ENCODE data around the gene CEP83. TPM values are rescaled to one million over a fixed set of nuclear protein-coding genes. Genes with fewer than 3 reads are reported as not detected.

CEP83 gene
- total and polyA plus RNA-seq, 5 experiments from 2014 or later, result 5.7 to 17.4 (median 6.6) TPM

GRCh38 chr12:94267921-94268471 is 191.7 kb downstream of the CEP83 start:
- Mint-ChIP-seq H3K36me3 (peaks cover 3 to 39% (median 28%) of the 10 kb centered on the region in 3 donors), H3K9me3 (no peaks in the 10 kb centered on the region), H3K27me3 (no peaks in the 10 kb centered on the region), H3K4me3 (peak overlapping the region in 1 of 10 donors; percentile 38), H3K27ac (peak overlapping the region in 3 of 10 donors; percentile 68 to 83 (median 74)), H3K4me1 (peaks cover 15 to 69% (median 51%) of the 10 kb centered on the region in 4 donors)
- DNase-seq (no peak), ATAC-seq (no peak)
- POLR2A ChIA-PET, result no interaction called here

- no peak overlapping the region for H3K4me3 Mint-ChIP-seq
- peak overlapping the region in 3 of 10 donors; percentile 23 to 60 (median 41) for H3K27ac Mint-ChIP-seq
- ATAC-seq (no peak), DNase-seq (no peak)
- no peaks in the 10 kb centered on the region for H3K27me3 Mint-ChIP-seq
- H3K9me3 Mint-ChIP-seq, result no peaks in the 10 kb centered on the region
- POLR2A ChIA-PET, result no interaction called here
- H3K36me3 Mint-ChIP-seq, result peaks cover 3 to 39% (median 25%) of the 10 kb centered on the region in 3 donors
- peaks cover 17 to 74% (median 56%) of the 10 kb centered on the region in 4 donors for H3K4me1 Mint-ChIP-seq
Observed at GRCh38 chr12:94267537-94267872, 192.2 kb downstream of the CEP83 start.

- H3K36me3 Mint-ChIP-seq, result peaks cover 3 to 36% (median 23%) of the 10 kb centered on the region in 3 donors
- peaks cover 17 to 78% (median 57%) of the 10 kb centered on the region in 4 donors for H3K4me1 Mint-ChIP-seq
- H3K4me3 Mint-ChIP-seq, result peak overlapping the region in 2 of 10 donors; percentile 21 to 45
- ATAC-seq (no peak), DNase-seq (no peak)
- no peaks in the 10 kb centered on the region for H3K27me3 Mint-ChIP-seq
- H3K27ac Mint-ChIP-seq, result peak overlapping the region in 6 of 10 donors; percentile 2 to 67 (median 14)
- POLR2A ChIA-PET, result interaction anchor here (0.7 kb wide), 1 partner anchor 21 kb away, joined by 3 read pairs; no protein-coding TSS in a partner anchor
- no peaks in the 10 kb centered on the region for H3K9me3 Mint-ChIP-seq
Observed at GRCh38 chr12:94266796-94267536, 192.7 kb downstream of the CEP83 start.

- POLR2A ChIA-PET, result interaction anchor here (0.7 kb wide), 1 partner anchor 22 kb away, joined by 3 read pairs; no protein-coding TSS in a partner anchor
- Mint-ChIP-seq H3K27ac (peak overlapping the region in 3 of 10 donors; percentile 2 to 52 (median 5)), H3K9me3 (no peaks in the 10 kb centered on the region), H3K27me3 (no peaks in the 10 kb centered on the region), H3K4me3 (peak overlapping the region in 2 of 10 donors; percentile 12 to 20), H3K4me1 (peaks cover 14 to 80% (median 54%) of the 10 kb centered on the region in 4 donors), H3K36me3 (peaks cover 0 to 32% (median 19%) of the 10 kb centered on the region in 3 donors)
- DNase-seq (no peak), ATAC-seq (no peak)
Observed at GRCh38 chr12:94265966-94266745, 193.5 kb downstream of the CEP83 start.

- POLR2A ChIA-PET, result no interaction called here
- H3K9me3 Mint-ChIP-seq, result no peaks in the 10 kb centered on the region
- H3K27ac Mint-ChIP-seq, result peak overlapping the region in 2 of 10 donors; percentile 2 to 52
- peaks cover 0 to 32% (median 19%) of the 10 kb centered on the region in 3 donors for H3K36me3 Mint-ChIP-seq
- DNase-seq, result no peak
- H3K4me3 Mint-ChIP-seq, result no peak overlapping the region
- H3K27me3 Mint-ChIP-seq, result no peaks in the 10 kb centered on the region
- H3K4me1 Mint-ChIP-seq, result peaks cover 14 to 78% (median 53%) of the 10 kb centered on the region in 4 donors
- no peak for ATAC-seq
Observed at GRCh38 chr12:94265539-94265938, 194.1 kb downstream of the CEP83 start.

- Mint-ChIP-seq H3K36me3 (peaks cover 0 to 34% (median 19%) of the 10 kb centered on the region in 3 donors), H3K27me3 (no peaks in the 10 kb centered on the region), H3K4me3 (peak overlapping the region in 3 of 10 donors; percentile 4 to 50 (median 13)), H3K9me3 (no peaks in the 10 kb centered on the region), H3K27ac (peak overlapping the region in 5 of 10 donors; percentile 44 to 100 (median 58)), H3K4me1 (peaks cover 14 to 73% (median 53%) of the 10 kb centered on the region in 4 donors)
- POLR2A ChIA-PET, result no interaction called here
- ATAC-seq (no peak), DNase-seq (no peak)
Observed at GRCh38 chr12:94264736-94265485, 194.8 kb downstream of the CEP83 start.

GRCh38 chr12:94263905-94264561 is 195.6 kb downstream of the CEP83 start:
- no peak for ATAC-seq
- no peaks in the 10 kb centered on the region for H3K9me3 Mint-ChIP-seq
- H3K27me3 Mint-ChIP-seq, result no peaks in the 10 kb centered on the region
- POLR2A ChIA-PET, result interaction anchor here (0.6 to 2.6 kb wide), 4 partner anchors 10 to 233 kb away, joined by 3 to 32 read pairs (median 4); partner anchors contain the start of gene PLXNC1
- no peak for DNase-seq
- peak overlapping the region; percentile 63 to 100 (median 99) for H3K27ac Mint-ChIP-seq
- peak overlapping the region; percentile 94 to 99 (median 98) for H3K4me3 Mint-ChIP-seq
- H3K36me3 Mint-ChIP-seq, result peaks cover 0 to 34% (median 19%) of the 10 kb centered on the region in 3 donors
- H3K4me1 Mint-ChIP-seq, result peaks cover 14 to 68% (median 50%) of the 10 kb centered on the region in 4 donors

GRCh38 chr12:94263011-94263811 is 196.5 kb downstream of the CEP83 start:
- ATAC-seq, result peak; percentile 61 to 76
- Mint-ChIP-seq H3K4me3 (peak overlapping the region; percentile 94 to 99 (median 98)), H3K27me3 (no peaks in the 10 kb centered on the region), H3K36me3 (peaks cover 0 to 30% (median 17%) of the 10 kb centered on the region in 3 donors), H3K27ac (peak overlapping the region; percentile 98 to 100 (median 99)), H3K9me3 (no peaks in the 10 kb centered on the region), H3K4me1 (peaks cover 13 to 64% (median 47%) of the 10 kb centered on the region in 4 donors)
- POLR2A ChIA-PET, result interaction anchor here (0.6 to 2.6 kb wide), 14 partner anchors 9 to 1211 kb away, joined by 3 to 32 read pairs (median 4); partner anchors contain the start of genes CEP83, METAP2 and PLXNC1
- DNase-seq, result peak in 9 of 10 donors; percentile 21 to 73 (median 54)

- no peaks in the 10 kb centered on the region for H3K9me3 Mint-ChIP-seq
- peak overlapping the region; percentile 94 to 99 (median 98) for H3K4me3 Mint-ChIP-seq
- DNase-seq, result peak; percentile 44 to 88 (median 74)
- ATAC-seq, result peak; percentile 90 to 93
- POLR2A ChIA-PET, result interaction anchor here (0.6 to 2.6 kb wide), 13 partner anchors 11 to 1211 kb away, joined by 3 to 32 read pairs (median 4); partner anchors contain the start of genes CEP83, METAP2 and PLXNC1
- H3K36me3 Mint-ChIP-seq, result peaks cover 0 to 27% (median 14%) of the 10 kb centered on the region in 3 donors
- H3K27me3 Mint-ChIP-seq, result no peaks in the 10 kb centered on the region
- H3K4me1 Mint-ChIP-seq, result peaks cover 12 to 56% (median 42%) of the 10 kb centered on the region in 4 donors
- peak overlapping the region; percentile 98 to 100 (median 99) for H3K27ac Mint-ChIP-seq
Observed at GRCh38 chr12:94262228-94263010, 197.2 kb downstream of the CEP83 start.

GRCh38 chr12:94261786-94262185 is 197.9 kb downstream of the CEP83 start:
- Mint-ChIP-seq H3K36me3 (peaks cover 0 to 22% (median 12%) of the 10 kb centered on the region in 3 donors), H3K9me3 (no peaks in the 10 kb centered on the region), H3K4me3 (peak overlapping the region; percentile 94 to 99 (median 98)), H3K4me1 (peaks cover 9 to 50% (median 37%) of the 10 kb centered on the region in 4 donors), H3K27me3 (no peaks in the 10 kb centered on the region), H3K27ac (peak overlapping the region; percentile 98 to 100 (median 99))
- ATAC-seq, result no peak
- no peak for DNase-seq
- POLR2A ChIA-PET, result interaction anchor here (0.9 to 2.6 kb wide), 8 partner anchors 11 to 113 kb away, joined by 3 to 32 read pairs (median 3); partner anchors contain the start of gene PLXNC1
